ENCODE results near the gene VSIR. TPM values are rescaled to one million over a fixed set of nuclear protein-coding genes. Genes with fewer than 3 reads are reported as not detected.

VSIR gene
- total RNA-seq, 4 donors from 2014 or later: 20.0 to 27.2 (median 21.3) TPM

DNA sequence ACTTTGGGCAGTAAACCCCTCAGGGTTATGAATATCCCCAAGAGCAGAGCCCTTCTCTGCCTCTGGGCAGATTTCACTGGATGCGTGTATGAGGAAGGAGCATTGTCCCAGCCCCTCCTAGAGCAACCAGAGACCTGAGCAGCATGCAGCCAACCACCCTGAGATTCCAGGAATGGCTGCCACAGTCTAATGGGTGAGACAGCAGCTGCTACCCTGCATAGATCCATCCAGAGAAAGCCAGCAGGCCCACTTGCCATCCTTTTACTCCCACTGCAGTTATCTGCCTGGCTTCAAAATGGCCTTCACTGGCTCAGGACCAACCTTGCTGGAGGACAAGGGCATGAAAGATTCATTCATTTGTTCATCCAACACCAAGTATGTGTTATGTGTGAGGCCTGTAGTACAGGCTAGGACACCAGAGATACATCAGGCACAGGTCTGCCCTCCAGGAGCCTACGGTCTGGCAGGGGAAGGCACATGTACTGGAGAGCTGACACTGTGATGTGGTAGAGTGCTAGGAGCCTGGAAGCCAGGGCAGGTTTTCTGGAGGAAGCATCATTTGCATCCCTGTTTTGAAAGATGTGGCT lies 27.6 kb downstream of the VSIR start:
- H3K36me3 ChIP-seq: peaks cover 0 to 3% of the 10 kb centered on the region in 2 donors
- H3K9me3 ChIP-seq: no peaks in the 10 kb centered on the region
- H3K4me3 ChIP-seq (replicated peaks in 1 of 3): no peak overlapping the region
- 84 to 100% methylated on average over 2 of the region's 2 CpGs for WGBS, 2 donors
- H3K27me3 ChIP-seq: no peaks in the 10 kb centered on the region
- no peak for DNase-seq
- peak overlapping the region in 2 of 3 donors; percentile 41 to 53 for H3K27ac ChIP-seq
- TF ChIP-seq, protein P1, sequence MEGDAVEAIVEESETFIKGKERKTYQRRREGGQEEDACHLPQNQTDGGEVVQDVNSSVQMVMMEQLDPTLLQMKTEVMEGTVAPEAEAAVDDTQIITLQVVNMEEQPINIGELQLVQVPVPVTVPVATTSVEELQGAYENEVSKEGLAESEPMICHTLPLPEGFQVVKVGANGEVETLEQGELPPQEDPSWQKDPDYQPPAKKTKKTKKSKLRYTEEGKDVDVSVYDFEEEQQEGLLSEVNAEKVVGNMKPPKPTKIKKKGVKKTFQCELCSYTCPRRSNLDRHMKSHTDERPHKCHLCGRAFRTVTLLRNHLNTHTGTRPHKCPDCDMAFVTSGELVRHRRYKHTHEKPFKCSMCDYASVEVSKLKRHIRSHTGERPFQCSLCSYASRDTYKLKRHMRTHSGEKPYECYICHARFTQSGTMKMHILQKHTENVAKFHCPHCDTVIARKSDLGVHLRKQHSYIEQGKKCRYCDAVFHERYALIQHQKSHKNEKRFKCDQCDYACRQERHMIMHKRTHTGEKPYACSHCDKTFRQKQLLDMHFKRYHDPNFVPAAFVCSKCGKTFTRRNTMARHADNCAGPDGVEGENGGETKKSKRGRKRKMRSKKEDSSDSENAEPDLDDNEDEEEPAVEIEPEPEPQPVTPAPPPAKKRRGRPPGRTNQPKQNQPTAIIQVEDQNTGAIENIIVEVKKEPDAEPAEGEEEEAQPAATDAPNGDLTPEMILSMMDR (IDR thresholded peaks at IDR 0.05): no peak
- TF ChIP-seq POLR2A (IDR thresholded peaks at IDR 0.05): no peak
- peaks cover 15 to 42% of the 10 kb centered on the region in 2 donors for H3K4me1 ChIP-seq
- intact Hi-C loops (cut with DNase I): no loop called here

GRCh38 chr10:71744897-71745663 lies 28.2 kb downstream of the VSIR start:
- Histone ChIP-seq H3K36me3 (no peaks in the 10 kb centered on the region), H3K4me1 (peaks cover 15 to 42% of the 10 kb centered on the region in 2 donors), H3K27me3 (no peaks in the 10 kb centered on the region), H3K4me3 (replicated peaks in 1 of 3) (no peak overlapping the region), H3K27ac (peak overlapping the region in 1 of 3 donors; percentile 12), H3K9me3 (no peaks in the 10 kb centered on the region)
- intact Hi-C loops (cut with DNase I): no loop called here
- TF ChIP-seq, protein P1 (IDR thresholded peaks at IDR 0.05): no peak
- no peak for TF ChIP-seq POLR2A (IDR thresholded peaks at IDR 0.05)
- DNase-seq: no peak
- WGBS, 2 donors: 69 to 84% methylated on average over 6 to 8 of the region's 8 CpGs

- Histone ChIP-seq H3K4me3 (replicated peaks in 1 of 3) (no peak overlapping the region), H3K27ac (no peak overlapping the region), H3K36me3 (no peaks in the 10 kb centered on the region), H3K27me3 (no peaks in the 10 kb centered on the region), H3K4me1 (peaks cover 11 to 38% of the 10 kb centered on the region in 2 donors), H3K9me3 (no peaks in the 10 kb centered on the region)
- DNase-seq: no peak
- 80 to 87% methylated on average over 1 of the region's 1 CpG for WGBS, 2 donors
- no peak for TF ChIP-seq POLR2A (IDR thresholded peaks at IDR 0.05)
- TF ChIP-seq, protein P1 (IDR thresholded peaks at IDR 0.05): no peak
- intact Hi-C loops (cut with DNase I): no loop called here
These were observed 29.5 kb downstream of the VSIR start for GRCh38 chr10:71743866-71744265.

DNA sequence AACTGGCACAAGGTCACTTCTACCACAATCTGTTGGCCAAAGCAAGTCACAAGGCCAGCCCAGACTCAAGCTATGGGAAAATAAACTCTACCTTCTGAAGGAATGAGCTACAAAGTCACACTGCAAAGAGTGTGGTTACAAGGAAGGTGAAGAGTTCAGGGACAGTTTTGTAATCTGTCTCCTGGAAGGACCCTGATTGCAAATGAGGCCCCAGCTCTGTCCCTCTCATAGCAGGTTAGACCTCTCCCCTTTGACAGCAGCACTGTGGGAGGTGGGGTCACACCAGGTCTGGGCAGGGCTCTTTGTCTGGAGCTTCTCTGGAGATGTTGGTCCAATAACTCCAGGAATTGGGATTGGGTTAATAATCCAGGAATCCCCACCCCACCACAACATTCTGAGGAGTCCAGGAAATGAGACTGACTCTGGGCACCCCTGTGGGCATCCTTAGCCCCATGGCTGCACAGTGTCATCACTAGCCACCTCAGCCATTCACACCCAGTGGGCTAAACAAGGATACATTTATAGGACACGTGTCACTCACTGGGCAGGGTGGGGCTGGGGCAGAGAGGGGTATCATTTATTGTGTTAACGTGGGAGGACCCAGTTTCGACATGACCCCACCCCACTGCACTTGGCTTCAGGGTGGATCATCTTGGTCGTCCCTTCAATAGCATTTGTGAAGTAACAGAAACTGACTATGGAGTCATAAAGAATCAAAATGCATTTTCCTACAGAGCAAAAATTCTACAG lies 30.1 kb downstream of the VSIR start:
- intact Hi-C loops (cut with DNase I): no loop called here
- no peak overlapping the region for H3K27ac ChIP-seq
- no peaks in the 10 kb centered on the region for H3K9me3 ChIP-seq
- TF ChIP-seq, protein P1 (IDR thresholded peaks at IDR 0.05): no peak
- no peaks in the 10 kb centered on the region for H3K27me3 ChIP-seq
- H3K36me3 ChIP-seq: no peaks in the 10 kb centered on the region
- H3K4me3 ChIP-seq (replicated peaks in 1 of 3): no peak overlapping the region
- WGBS, 2 donors: 92 to 100% methylated on average over 4 of the region's 4 CpGs
- no peak for DNase-seq
- H3K4me1 ChIP-seq: peaks cover 11 to 34% of the 10 kb centered on the region in 2 donors
